Muscle of back (tissue), 11 donors: ENCODE measurements around the gene PTCHD4. TPM values are rescaled to one million over a fixed set of nuclear protein-coding genes. Genes with fewer than 3 reads are reported as not detected.

Source experiments
- DNase-seq, 3 donors: peaks; one replicate each; pipeline versions ENCODE4 v3.0.0 to v3.0.0-alpha.2; 2013
- polyA plus RNA-seq, 10 donors: library from polyadenylated mRNA; unstranded; fragments of 120-200 nt; gene quantifications; one replicate each; pipeline ENCODE4 v1.2.1, GENCODE V29; 2013; ENCODE audit not compliant: insufficient read length in 10 of 10

PTCHD4 gene
- polyA plus RNA-seq, 10 donors, result 0.51 to 3.8 (median 0.86) TPM

DNA sequence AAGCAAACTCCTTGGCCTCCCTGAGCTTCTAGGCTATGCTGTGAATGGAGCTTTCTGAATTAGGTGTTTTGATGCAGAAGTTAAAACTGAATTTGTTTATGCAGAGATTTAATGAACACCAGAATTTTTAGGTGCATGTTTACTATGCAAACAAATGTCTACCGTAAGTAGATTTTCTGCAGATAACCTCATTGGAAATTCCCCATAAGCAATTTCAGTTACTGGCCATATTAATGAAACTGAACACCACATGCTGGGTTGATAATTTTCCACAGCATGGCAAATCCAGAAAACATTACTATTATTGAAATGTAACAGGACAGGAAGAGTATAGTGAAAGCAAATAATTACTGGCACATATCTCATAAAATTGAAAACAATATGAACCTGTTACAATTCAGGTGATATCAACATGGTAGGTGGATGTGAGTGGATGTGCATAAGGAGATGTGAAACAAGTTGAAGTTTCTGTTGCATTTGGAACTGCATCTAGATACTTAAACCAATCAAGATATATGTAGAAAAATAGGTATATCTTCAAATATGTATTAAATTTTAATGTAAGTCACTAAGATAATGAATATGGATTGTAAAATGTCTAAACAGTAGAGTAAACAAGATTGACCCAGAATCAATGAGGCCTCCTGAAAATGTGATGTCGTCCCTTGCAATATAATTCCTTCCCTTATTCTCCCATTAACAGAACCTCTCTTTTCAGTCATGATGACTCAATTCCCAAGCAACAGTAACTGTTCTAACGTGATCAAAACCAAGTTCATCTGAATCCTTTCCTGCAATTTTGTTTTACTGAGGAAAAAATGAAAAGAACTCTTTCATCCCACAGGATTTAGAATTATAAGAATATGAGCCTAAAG, 11.0 kb downstream of the PTCHD4 start:
- no peak for DNase-seq

DNA sequence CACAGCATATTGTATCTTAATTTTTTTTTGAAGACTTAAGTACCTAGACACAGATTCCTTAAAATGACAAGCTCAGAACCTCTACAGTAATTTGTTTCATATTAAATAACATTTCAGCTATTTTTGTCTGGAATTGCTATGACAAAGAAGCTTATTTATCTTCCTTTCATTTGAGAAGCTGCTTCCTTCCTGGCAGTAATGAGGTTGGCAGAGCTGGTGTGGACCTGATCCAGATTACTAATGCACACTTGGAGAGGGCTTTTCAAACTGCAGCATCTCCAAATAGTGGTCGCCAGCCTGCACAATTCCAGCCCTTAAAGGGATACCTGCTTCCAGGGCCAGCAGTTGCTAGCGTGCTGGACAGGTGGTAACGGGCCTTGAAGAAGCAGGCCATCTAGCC, 12.1 kb downstream of the PTCHD4 start:
- DNase-seq, result peak in 2 of 3 donors; percentile 16 to 30

DNA sequence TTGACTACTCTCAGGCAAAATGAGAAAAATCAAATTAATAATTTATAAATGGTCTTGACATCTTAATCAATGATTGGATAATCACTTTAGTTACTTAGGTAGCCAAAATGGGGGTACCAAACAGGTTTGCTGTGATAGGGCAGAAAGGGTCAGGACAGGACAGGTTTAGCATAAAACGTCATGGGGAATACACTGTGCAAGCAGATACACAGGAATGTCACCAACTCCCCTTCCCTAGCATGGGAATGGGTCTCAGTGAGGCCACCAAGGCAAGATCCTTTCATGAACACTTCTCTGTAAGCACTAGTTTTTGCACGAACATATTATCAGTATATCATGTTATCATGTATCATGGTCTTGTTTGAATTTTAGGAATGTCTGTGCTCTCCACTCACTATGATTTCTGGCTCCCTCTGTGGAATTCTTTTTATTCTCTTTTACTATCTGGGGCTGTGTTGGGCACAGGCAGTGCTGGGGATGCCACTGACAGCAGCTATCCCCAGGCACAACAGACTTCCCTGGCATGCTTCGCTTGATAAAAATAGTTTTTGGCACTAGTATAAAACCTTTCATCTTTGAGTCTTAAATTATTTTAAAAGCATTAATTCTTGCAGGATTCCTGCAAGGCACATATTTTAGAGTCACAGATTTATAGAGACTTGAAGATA, 18.3 kb downstream of the PTCHD4 start:
- no peak for DNase-seq

DNA sequence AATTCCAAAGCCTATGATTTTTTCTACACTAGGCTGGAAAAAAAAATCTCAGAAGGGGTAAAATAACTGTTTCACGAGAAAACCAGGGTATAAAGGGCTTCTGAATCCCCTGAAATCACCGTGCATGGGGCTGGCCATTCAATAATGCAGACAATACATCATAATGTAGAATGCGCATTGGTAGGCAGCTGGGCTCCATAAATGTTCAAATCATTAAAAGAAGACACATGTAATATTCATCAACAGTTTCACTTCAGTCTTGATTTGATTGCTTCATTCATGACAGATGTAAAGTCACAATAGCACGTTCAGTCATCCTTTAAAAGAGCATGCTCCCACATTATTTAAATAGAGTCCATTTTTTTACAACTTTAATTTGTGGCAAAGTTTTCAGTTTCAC, 20.5 kb downstream of the PTCHD4 start:
- no peak for DNase-seq

DNA sequence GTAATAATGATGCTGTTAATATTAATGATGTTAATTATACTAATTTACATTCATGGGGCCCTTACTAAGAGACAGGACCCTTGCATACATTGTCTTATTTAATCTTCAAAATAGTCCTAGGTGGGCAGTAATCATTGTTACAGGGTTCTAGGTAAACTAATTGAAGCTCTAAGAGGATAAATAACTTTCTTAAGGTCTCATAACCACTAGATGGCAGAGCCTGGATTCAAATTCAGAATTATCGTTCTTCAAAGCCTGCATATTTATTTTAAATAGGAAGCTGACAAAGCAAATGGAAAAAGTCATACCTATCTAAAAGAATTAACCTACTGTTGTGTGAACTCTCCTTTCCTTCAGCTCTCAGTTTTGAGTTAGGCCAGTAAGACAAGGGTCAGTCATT, 23.5 kb downstream of the PTCHD4 start:
- DNase-seq, result peak in 1 of 3 donors; percentile 21

DNA sequence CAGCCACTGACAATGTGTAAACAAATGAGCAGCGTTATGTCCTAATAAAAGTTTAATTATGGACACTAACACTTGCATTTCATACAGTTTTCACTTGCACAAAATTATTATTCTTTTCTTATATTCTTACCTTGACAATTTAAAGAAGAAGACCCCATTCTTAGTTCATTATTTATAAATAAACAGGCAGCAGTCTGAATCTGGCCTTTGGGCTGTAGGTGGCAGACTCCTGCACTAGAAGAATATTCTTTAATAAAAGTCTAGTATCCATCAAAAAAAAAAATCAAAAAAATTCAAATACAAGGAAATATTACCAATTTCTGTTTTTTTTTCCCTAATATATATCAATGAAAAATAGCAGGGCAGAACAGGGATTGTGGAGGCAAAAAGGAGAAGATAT, 24.8 kb downstream of the PTCHD4 start:
- DNase-seq, result no peak

DNA sequence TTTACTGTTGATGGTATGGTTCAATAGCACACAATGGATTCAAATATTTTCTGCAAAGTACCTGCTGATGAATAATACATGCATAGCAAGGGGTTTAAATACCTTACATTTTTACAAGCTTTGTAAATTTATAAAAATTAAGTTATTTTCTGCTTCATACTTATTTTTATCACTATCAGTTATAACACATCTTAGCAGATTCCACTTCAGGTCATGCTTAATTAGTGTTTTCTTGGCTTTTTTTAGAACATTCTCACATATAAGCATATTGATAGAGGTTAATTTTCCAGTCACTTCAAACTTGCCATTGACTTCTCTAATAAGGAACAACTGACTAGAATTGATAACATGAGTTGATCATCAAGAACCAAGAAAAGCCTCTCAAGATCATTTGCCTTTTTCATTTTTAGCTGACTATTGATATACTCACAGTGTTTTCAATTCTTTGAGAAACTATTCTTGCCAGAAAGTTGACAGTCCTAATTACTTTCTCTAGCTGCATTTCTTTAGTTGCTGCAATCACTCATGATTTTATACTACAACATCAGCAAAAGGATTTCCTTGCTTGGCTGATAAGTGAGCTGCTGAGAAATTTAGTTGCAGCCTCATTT, 25.8 kb downstream of the PTCHD4 start:
- DNase-seq, result no peak

DNA sequence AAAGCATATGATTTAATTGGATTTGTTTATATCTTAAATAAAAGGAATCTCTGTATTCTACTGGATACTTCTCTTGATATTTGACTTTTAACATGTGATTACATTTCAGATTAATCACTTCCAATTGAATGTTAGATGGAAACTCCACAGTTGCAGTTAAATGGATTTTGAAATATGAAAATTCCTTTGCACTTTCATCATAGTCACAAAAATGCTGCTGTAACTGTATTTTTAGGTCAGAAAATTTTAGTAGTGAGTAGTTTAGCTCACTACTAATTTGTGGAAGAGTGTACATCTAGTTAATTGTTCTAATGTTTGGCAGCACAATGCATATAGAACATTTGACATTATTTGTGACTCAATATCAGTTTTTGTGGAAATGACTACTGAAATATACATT, 26.8 kb downstream of the PTCHD4 start:
- no peak for DNase-seq

DNA sequence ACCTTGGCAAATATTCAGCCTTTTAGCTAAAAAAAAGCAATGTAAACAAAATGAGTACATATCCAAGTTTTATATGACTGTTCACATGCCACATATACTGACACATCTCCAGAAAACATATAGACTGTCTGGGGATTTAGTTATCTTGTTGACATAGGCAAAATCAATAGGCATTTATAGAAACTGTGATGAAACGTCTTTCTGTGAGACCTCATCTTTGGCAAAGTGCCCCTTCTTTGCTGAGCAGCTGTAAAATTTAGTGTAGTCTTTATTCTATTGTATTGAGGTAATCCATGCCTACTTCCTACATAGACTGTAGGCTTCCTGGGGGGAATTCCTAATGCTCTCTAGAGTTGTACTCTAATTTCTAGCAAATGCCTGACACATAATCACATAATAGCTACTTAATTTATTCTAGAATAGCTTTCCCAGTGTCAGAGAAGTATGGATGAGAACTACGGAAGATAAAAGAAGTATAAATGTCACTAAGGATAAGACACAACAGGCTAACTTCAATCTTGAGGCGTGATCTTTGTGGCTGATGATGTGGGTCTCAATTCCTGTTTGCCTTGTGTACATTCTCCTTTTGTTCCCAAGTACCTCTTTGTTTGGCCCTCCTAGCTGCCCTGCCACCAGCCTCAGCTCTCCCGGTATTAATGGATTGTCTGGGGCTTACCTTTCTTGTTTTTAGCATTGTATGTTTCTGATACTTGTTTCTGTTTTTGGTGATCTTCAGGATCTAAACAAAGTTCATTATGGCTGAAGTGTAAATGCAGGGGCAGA, 30.6 kb downstream of the PTCHD4 start:
- peak in 2 of 3 donors; percentile 18 to 46 for DNase-seq

DNA sequence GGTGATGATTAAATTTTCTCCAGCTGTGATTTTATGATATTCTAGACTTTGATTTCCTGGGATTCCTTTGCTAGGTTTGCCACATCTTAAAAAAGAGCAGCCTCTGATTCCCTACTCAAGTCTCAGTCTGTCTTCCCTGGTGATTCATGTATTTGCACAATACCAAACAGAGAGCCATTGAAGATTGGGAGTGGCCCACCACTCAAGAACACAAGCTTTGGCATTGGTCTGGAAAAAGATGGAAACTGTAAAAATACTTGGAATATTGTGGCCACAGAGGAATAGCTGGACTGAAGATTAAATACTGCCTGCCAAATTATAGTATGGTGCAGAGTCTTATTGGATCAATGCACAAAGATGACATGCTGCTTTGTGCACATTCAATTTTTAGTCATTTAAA, 32.9 kb downstream of the PTCHD4 start:
- DNase-seq, result peak in 2 of 3 donors; percentile 22 to 61

DNA sequence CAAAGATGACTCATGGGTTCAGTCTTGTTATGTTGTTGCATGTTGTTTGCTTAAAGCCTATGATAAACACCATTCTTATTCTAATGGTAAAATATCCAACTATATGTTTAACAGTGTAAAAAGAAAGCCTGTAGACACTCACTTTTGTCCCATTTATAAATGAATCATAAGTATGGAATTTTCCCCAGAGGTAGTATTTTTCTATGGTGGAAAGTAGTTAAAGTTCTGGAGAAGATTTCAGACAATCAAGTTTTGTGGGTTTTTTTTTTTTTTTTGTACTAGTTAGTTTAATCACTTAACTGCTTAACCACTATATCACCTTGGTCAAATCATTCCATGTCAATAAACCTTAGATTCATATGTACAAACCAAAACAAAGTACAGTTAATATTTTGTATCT, 35.8 kb downstream of the PTCHD4 start:
- DNase-seq, result no peak

DNA sequence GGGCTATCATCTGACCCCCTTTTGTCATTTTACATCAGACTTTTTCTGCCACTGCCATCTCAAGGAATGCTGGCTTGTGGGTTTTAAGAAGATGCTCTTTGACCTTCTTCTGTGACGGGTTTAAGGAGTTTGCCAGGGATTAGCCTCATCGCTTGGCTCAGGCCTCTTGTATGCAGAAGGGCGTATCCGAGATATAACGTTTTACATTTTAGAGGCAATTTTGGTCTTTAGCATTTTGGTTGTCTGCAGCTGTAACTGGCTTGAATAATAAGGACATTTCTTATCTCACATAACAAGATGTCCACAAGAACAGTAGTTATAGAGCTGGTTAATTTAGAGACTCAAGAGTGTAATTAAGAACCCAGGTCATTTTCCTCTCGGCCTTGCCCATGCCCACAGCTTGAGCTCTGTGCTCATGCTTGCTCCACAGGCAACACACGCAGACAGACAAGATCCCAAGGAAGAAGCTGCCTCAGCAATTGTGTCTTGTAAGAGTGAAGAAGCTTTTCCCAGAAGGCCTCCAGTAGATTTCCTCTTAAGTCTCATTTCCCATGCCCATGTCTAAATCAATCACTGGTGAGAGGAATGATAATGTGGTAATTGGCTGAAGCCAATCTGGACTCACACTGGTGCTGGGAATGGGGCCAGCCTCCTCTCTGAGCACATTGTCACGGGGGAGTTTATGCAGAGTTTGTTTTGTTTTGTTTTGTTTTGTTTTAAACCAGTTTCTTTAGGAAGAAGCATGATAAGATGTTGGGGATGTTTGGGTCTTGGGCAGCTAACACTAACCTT, 36.8 kb downstream of the PTCHD4 start:
- peak in 1 of 3 donors; percentile 16 for DNase-seq

DNA sequence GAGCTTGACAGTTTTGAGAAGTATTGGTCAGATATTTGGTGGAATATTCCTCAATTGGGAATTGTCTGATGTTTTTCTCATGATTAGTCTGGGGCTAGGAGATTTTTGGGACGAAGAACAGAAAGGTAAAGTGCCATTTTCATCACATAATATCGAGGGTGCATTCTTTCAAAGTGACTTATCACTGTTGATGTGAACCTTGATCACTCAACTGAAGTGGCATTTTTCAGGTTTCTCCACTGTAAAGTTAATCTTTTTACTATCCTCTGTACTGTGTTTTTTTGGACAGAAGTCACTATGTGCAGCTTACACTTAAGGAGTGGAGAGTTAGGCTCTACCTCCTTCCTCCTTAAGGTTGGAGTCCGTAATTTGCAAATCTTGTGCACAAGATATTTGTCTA, 39.2 kb downstream of the PTCHD4 start:
- no peak for DNase-seq

DNA sequence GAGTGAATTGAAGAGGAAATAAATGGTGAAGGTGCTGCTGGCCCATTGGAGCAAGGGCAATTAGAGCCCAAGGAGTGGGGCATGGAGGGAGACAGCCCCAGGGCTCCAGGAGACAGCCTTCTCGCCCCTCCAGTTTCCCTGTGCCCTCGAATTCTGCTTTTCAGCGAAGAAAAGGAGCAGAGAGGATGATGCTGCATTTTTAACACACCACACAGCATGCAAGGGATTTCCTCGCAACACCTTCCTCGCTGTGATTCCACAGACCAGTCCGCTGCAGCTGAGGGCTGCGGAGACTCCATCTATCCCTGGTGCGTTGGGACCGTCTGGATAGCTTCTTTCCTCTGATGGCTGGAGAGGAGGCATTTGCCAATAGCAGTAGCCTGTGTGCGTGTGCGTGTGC, 41.7 kb downstream of the PTCHD4 start:
- peak in 1 of 3 donors; percentile 36 for DNase-seq

DNA sequence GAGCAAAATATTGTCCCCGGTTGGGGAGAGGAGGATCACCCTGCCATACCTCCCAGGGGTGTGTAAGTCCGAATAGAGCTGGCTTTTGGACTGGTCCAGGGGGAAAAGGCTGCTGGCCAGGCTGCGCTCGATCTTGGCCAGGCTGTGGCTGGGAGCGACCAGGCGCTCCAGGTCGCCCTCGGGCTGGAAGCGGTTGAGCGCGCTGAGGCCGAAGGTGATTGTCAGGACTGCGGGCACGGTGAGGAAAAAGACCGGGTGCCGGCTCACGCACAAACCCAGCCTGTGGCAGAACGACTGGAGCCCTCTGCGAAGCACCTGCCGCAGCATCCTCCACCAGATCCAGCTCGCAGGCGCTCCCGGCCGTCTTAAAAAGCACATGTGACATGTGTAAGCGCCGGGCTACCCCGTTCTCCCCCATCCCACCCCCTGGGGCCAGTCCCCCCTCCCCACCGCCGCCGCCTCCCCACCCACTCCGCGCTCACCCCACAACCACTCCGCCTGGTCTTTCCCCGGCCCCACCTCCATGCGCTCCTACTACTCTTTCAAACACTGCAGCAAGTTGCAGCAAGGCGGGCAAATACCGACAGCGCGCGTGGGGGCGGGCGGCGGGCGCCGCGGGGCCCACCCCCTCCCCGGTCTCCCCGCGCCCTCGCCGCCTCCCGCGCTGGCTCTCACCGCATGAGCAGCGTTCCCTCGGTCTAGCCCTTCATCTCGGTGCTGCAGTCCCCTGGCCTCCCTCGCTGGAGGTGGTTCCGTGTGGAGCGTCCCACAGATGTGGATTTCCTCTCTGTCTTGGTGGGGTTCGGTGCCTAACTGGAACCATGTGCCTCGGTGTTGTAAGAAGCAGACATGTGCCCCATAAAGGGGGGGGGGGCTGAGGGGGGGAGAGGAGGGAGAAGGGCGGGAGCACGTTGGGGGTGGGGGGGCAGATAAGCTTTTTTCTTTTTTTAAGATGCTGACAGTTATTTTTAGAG, 42.4 kb downstream of the PTCHD4 start:
- DNase-seq, result peak in 1 of 3 donors; percentile 38

DNA sequence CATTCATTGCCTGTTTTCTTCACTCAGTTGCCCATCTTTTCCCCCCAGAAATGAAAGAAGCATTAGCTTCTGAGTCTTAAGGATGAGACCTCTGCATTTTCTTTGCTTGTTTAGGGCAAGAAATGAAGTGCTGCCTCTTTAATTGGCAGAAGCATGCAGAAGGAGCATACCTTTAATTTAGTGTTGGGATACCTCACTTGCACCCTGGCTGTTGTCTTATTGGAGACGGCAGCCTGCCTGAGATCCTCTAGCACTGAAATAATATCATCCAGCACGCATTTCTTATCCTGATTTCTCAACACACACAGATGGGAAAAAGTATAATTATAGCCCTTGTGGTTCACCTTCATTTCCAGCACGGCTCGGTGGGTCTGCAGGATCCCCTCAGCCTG, 43.1 kb downstream of the PTCHD4 start:
- no peak for DNase-seq

DNA sequence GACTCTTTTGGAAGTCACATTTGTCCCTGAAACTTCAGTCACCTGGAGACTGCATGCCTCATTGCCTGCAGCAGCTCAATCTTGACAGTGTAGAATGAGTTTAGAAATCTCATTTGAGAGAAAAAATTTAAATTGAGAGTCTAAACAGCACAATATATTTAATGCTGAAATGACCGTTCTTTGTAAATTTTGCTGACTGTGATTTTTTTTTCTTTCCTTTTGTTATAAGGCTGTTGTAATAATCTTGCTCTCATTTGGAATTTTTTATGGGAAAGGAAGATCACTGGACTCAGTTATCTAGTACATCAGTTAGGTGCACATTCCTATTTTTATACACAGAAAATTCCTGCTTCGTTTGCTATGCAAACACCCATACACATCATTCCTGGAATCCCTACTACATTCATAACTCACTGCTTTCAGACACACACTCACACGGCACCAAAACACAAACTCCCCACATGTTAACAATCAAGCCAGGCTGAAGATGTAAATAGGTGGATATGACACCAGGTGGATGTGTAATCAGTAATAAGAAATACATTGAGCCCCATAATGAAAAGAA, 43.8 kb downstream of the PTCHD4 start:
- DNase-seq, result no peak

DNA sequence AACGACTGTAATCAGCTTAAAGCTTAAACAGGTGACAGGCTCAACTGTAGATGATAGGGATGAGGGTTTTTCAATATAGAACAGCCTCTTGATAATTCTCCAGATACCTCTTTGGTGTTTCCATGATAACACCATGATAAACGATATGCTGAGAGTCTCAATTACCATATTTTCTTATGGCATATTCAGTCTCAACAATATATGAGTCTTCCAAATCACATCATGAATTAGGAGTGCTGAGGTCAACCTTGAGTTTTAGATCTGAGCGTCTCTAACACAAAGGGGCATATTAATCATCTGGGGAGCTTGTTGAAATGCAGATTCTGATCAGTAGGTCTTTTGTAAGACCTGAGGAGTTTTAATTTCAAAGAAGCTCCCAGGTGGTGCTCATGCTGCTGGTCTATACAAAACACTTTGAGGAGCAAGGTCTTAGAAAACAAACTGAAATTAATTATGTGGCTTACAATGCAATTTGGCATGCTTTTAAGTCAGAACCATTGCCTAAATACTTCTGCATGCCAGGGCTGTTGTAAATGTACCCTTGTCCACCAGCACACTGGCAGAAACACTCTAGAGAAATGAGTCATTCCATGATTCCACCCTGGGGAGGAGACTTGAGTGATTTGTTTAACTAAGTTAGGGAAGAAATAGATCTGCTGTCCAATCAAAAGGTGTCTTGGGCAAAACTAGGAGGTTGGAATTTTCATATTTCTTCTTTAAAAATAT, 49.6 kb downstream of the PTCHD4 start:
- no peak for DNase-seq
